ENCODE data around the gene HAO2.
"Not testable (repeated sequence)": the region's sequence is repeated elsewhere in the genome, so short reads cannot be mapped to it uniquely, and the experiment has no call there.

The HAO2 gene

DNA sequence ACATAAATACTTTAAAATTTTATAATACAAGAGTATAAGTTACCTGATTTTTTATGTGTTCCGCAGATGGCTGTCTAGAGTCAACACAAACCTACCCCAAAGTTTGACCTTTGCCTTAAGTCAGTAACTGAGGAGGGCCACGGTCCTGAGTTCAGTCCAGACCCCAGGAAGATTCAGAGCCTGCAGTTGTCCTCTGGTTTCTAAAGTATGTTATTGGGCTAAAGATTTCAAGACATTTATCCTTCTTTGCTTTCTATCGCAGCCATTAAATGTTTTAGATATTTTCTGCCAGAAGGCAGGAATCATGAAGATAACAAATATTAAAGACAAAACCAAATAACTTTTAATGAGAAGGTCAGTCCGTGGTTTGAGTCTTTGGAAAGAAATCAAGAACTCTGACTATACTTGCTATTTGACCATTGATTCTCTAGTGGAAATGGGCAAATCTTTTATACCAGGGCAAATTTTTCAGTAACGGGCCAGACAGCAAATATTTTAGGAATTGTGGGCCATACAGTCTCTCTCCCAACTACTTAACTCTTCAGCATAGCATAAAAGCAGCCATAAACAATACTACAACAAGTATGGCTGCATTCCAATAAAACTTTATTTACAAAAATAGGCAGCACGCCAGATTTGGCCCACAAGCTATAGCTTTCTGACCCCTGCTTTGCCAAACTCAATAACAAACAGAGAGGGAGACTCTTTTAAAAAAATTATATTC, 38.0 kb upstream of the HAO2 start:
- no peak for DNase-seq
- H3K4me3 ChIP-seq (ENCODE audit: insufficient read depth, low read depth, low read length, poor library complexity, severe bottlenecking), result no peak overlapping the region
- H3K27me3 ChIP-seq (replicated peaks; ENCODE audit: control insufficient read depth, insufficient read depth, low read length, poor library complexity, severe bottlenecking), result no peaks in the 10 kb centered on the region
- H3K36me3 ChIP-seq (ENCODE audit: control insufficient read depth, insufficient read depth, low read length), result no peaks in the 10 kb centered on the region
- H3K9me3 ChIP-seq (ENCODE audit: control insufficient read depth, low read length), result no peaks in the 10 kb centered on the region
- no peaks in the 10 kb centered on the region for H3K4me1 ChIP-seq (ENCODE audit: control insufficient read depth, insufficient read depth, low read length, poor library complexity, severe bottlenecking)
- H3K27ac ChIP-seq (ENCODE audit: insufficient read depth, low read length, poor library complexity, severe bottlenecking), result no peak overlapping the region

DNA sequence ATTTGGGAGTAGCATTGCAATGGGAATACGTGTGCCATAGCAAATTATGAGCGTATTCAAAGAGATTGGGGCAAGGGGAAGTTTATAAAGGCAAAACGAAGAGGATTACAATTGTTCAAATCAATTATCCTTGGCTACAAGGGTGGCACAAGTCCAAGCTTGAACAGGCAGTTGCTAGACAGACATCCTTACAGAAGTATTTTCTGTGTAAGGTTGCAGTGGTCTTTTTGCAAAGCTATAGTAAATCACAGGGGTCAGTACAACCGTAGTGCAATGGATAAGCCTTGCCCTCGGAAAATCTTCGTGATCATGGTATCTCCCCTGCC, 37.4 kb upstream of the HAO2 start:
- no peaks in the 10 kb centered on the region for H3K27me3 ChIP-seq (replicated peaks; ENCODE audit: control insufficient read depth, insufficient read depth, low read length, poor library complexity, severe bottlenecking)
- no peaks in the 10 kb centered on the region for H3K36me3 ChIP-seq (ENCODE audit: control insufficient read depth, insufficient read depth, low read length)
- no peaks in the 10 kb centered on the region for H3K4me1 ChIP-seq (ENCODE audit: control insufficient read depth, insufficient read depth, low read length, poor library complexity, severe bottlenecking)
- H3K4me3 ChIP-seq (ENCODE audit: insufficient read depth, low read depth, low read length, poor library complexity, severe bottlenecking), result no peak overlapping the region
- H3K9me3 ChIP-seq (ENCODE audit: control insufficient read depth, low read length), result no peaks in the 10 kb centered on the region
- no peak for DNase-seq
- H3K27ac ChIP-seq (ENCODE audit: insufficient read depth, low read length, poor library complexity, severe bottlenecking), result no peak overlapping the region

GRCh38 chr1:119331915-119332314, 36.7 kb upstream of the HAO2 start:
- DNase-seq, result no peak
- no peaks in the 10 kb centered on the region for H3K9me3 ChIP-seq (ENCODE audit: control insufficient read depth, low read length)
- no peak overlapping the region for H3K27ac ChIP-seq (ENCODE audit: insufficient read depth, low read length, poor library complexity, severe bottlenecking)
- H3K4me3 ChIP-seq (ENCODE audit: insufficient read depth, low read depth, low read length, poor library complexity, severe bottlenecking), result no peak overlapping the region
- no peaks in the 10 kb centered on the region for H3K36me3 ChIP-seq (ENCODE audit: control insufficient read depth, insufficient read depth, low read length)
- no peaks in the 10 kb centered on the region for H3K27me3 ChIP-seq (replicated peaks; ENCODE audit: control insufficient read depth, insufficient read depth, low read length, poor library complexity, severe bottlenecking)
- H3K4me1 ChIP-seq (ENCODE audit: control insufficient read depth, insufficient read depth, low read length, poor library complexity, severe bottlenecking), result no peaks in the 10 kb centered on the region

DNA sequence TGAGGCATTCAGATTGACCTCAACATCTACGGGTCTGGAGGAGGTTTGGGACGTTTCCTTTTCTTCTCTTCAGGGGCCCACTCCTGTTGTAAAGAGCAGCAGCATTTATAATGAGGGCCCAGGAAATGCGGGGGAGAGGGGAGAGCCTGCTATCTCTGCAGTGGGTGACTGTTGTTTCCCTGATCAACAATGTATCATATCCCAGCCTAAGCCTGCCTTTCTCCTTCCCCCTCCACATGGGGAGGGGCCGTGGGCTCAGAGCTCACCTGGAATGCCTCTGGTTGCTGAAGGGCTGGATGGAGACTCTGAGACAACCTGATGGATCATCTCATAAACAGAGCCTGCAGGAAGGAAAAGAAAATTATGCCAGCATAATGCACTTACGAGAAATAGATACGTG, 36.0 kb upstream of the HAO2 start:
- Histone ChIP-seq H3K4me1 (ENCODE audit: control insufficient read depth, insufficient read depth, low read length, poor library complexity, severe bottlenecking) (no peaks in the 10 kb centered on the region), H3K9me3 (ENCODE audit: control insufficient read depth, low read length) (no peaks in the 10 kb centered on the region), H3K27ac (ENCODE audit: insufficient read depth, low read length, poor library complexity, severe bottlenecking) (no peak overlapping the region), H3K27me3 (replicated peaks; ENCODE audit: control insufficient read depth, insufficient read depth, low read length, poor library complexity, severe bottlenecking) (no peaks in the 10 kb centered on the region), H3K4me3 (ENCODE audit: insufficient read depth, low read depth, low read length, poor library complexity, severe bottlenecking) (no peak overlapping the region), H3K36me3 (ENCODE audit: control insufficient read depth, insufficient read depth, low read length) (no peaks in the 10 kb centered on the region)
- no peak for DNase-seq

DNA sequence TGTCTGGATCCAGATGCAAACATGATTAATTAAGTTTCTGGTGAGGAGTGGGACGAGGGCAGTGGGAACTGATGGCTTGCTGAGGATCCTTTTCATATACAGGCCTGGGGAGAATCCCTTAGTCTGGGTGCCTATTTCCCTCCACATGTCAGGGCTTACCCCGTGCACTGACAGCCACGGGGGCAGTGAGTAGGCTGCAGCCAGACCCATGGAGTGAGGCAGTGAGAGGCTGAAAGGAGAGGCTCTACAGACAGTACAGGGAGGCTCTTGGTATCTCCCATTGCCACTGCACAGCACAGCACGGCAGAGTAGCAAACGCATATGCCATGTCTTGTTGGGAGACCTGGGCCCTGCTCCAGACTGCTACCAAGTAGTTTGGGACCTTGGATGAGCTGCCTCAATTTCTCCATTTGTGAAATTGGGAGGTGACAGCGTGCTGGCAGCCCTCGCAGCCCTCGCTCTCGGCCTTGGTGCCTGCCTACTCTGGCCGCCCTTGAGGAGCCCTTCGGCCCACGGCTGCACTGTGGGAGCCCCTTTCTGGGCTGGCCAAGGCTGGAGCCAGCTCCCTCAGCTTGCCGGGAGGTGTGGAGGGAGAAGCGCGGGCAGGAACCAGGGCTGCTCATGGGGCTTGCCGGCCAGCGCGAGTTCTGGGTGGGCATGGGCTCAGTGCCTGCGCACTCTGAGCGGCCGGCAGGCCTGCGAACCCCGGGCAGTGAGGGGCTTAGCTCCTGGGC, 35.3 kb upstream of the HAO2 start:
- H3K36me3 ChIP-seq (ENCODE audit: control insufficient read depth, insufficient read depth, low read length), result no peaks in the 10 kb centered on the region
- no peaks in the 10 kb centered on the region for H3K27me3 ChIP-seq (replicated peaks; ENCODE audit: control insufficient read depth, insufficient read depth, low read length, poor library complexity, severe bottlenecking)
- no peak overlapping the region for H3K27ac ChIP-seq (ENCODE audit: insufficient read depth, low read length, poor library complexity, severe bottlenecking)
- no peak for DNase-seq
- H3K4me3 ChIP-seq (ENCODE audit: insufficient read depth, low read depth, low read length, poor library complexity, severe bottlenecking), result no peak overlapping the region
- no peaks in the 10 kb centered on the region for H3K4me1 ChIP-seq (ENCODE audit: control insufficient read depth, insufficient read depth, low read length, poor library complexity, severe bottlenecking)
- no peaks in the 10 kb centered on the region for H3K9me3 ChIP-seq (ENCODE audit: control insufficient read depth, low read length)

DNA sequence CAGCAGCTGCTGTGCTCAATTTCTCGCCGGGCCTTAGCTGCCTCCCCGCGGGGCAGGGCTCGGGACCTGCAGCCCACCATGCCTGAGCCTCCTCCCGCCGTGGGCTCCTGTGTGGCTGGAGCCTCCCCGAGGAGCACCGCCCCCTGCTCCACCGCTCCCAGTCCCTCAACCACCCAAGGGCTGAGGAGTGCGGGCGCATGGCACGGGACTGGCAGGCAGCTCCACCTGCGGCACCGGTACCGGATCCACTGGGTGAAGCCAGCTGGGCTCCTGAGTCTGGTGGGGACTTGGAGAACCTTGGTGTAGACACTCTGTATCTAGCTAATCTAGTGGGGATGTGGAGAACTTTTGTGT, 34.7 kb upstream of the HAO2 start:
- H3K9me3 ChIP-seq (ENCODE audit: control insufficient read depth, low read length), result not testable (repeated sequence)

GRCh38 chr1:119336848-119337247, 31.7 kb upstream of the HAO2 start:
- Histone ChIP-seq H3K9me3 (ENCODE audit: control insufficient read depth, low read length) (no peaks in the 10 kb centered on the region), H3K4me3 (ENCODE audit: insufficient read depth, low read depth, low read length, poor library complexity, severe bottlenecking) (no peak overlapping the region), H3K27ac (ENCODE audit: insufficient read depth, low read length, poor library complexity, severe bottlenecking) (no peak overlapping the region), H3K4me1 (ENCODE audit: control insufficient read depth, insufficient read depth, low read length, poor library complexity, severe bottlenecking) (no peaks in the 10 kb centered on the region), H3K27me3 (replicated peaks; ENCODE audit: control insufficient read depth, insufficient read depth, low read length, poor library complexity, severe bottlenecking) (no peaks in the 10 kb centered on the region), H3K36me3 (ENCODE audit: control insufficient read depth, insufficient read depth, low read length) (no peaks in the 10 kb centered on the region)
- DNase-seq, result no peak

More for the DNA sequence above, 34.7 kb upstream of the HAO2 start:
- not testable (repeated sequence) for H3K4me1 ChIP-seq (ENCODE audit: control insufficient read depth, insufficient read depth, low read length, poor library complexity, severe bottlenecking); H3K27me3 ChIP-seq (replicated peaks; ENCODE audit: control insufficient read depth, insufficient read depth, low read length, poor library complexity, severe bottlenecking); DNase-seq; H3K4me3 ChIP-seq (ENCODE audit: insufficient read depth, low read depth, low read length, poor library complexity, severe bottlenecking); H3K27ac ChIP-seq (ENCODE audit: insufficient read depth, low read length, poor library complexity, severe bottlenecking); H3K36me3 ChIP-seq (ENCODE audit: control insufficient read depth, insufficient read depth, low read length)

DNA sequence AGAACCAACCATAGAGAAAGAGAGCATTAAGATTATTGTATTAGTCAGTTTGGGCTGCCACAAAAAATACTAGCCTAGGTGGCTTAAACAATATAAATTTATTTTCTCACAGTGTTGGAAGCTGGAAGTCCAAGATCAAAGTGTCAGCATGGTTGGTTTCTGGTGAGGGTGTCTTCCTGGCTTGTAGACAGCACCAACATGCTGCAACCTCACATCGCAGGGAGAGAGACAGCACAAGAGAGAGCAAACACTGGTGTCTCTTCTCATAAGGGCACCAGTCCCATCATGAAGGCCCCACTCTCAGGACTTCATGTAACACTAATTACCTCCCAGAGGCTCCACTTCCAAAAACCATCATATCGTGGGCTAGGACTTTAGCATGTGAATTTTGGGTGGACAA, 30.6 kb upstream of the HAO2 start:
- H3K4me3 ChIP-seq (ENCODE audit: insufficient read depth, low read depth, low read length, poor library complexity, severe bottlenecking), result no peak overlapping the region
- no peak overlapping the region for H3K27ac ChIP-seq (ENCODE audit: insufficient read depth, low read length, poor library complexity, severe bottlenecking)
- no peaks in the 10 kb centered on the region for H3K36me3 ChIP-seq (ENCODE audit: control insufficient read depth, insufficient read depth, low read length)
- no peaks in the 10 kb centered on the region for H3K4me1 ChIP-seq (ENCODE audit: control insufficient read depth, insufficient read depth, low read length, poor library complexity, severe bottlenecking)
- DNase-seq, result no peak
- H3K9me3 ChIP-seq (ENCODE audit: control insufficient read depth, low read length), result no peaks in the 10 kb centered on the region
- no peaks in the 10 kb centered on the region for H3K27me3 ChIP-seq (replicated peaks; ENCODE audit: control insufficient read depth, insufficient read depth, low read length, poor library complexity, severe bottlenecking)

GRCh38 chr1:119338757-119339156, 29.8 kb upstream of the HAO2 start:
- H3K27me3 ChIP-seq (replicated peaks; ENCODE audit: control insufficient read depth, insufficient read depth, low read length, poor library complexity, severe bottlenecking), result no peaks in the 10 kb centered on the region
- H3K9me3 ChIP-seq (ENCODE audit: control insufficient read depth, low read length), result no peaks in the 10 kb centered on the region
- H3K4me1 ChIP-seq (ENCODE audit: control insufficient read depth, insufficient read depth, low read length, poor library complexity, severe bottlenecking), result no peaks in the 10 kb centered on the region
- H3K4me3 ChIP-seq (ENCODE audit: insufficient read depth, low read depth, low read length, poor library complexity, severe bottlenecking), result no peak overlapping the region
- no peak for DNase-seq
- H3K36me3 ChIP-seq (ENCODE audit: control insufficient read depth, insufficient read depth, low read length), result no peaks in the 10 kb centered on the region
- H3K27ac ChIP-seq (ENCODE audit: insufficient read depth, low read length, poor library complexity, severe bottlenecking), result no peak overlapping the region

DNA sequence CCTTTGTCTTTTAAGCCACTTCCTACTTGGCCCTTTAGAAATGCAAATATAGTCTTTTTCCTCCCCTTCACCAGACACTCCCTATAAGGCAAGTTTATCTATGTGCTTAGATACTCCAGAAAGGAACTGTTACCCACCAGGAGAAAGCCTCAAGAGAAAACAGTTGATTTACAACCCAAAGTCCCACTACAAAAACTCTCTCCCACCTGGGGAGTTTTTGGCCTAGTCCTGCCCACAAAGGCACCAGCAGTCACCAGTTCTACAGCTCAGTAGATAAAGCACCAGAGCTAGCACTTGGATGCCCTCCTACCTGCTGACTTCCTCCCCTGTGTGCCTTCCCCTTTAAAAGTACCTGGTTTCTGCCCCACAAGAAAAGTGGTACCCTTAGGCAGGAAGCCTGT, 27.7 kb upstream of the HAO2 start:
- Histone ChIP-seq H3K27ac (ENCODE audit: insufficient read depth, low read length, poor library complexity, severe bottlenecking) (no peak overlapping the region), H3K4me3 (ENCODE audit: insufficient read depth, low read depth, low read length, poor library complexity, severe bottlenecking) (no peak overlapping the region), H3K9me3 (ENCODE audit: control insufficient read depth, low read length) (no peaks in the 10 kb centered on the region), H3K27me3 (replicated peaks; ENCODE audit: control insufficient read depth, insufficient read depth, low read length, poor library complexity, severe bottlenecking) (no peaks in the 10 kb centered on the region), H3K4me1 (ENCODE audit: control insufficient read depth, insufficient read depth, low read length, poor library complexity, severe bottlenecking) (no peaks in the 10 kb centered on the region), H3K36me3 (ENCODE audit: control insufficient read depth, insufficient read depth, low read length) (no peaks in the 10 kb centered on the region)
- DNase-seq, result no peak

Measured in effector memory CD4-positive, alpha-beta T cell (primary cell).